T-helper 9 cell (primary cell): ENCODE measurements around the gene TNS1.

Experiments used
- DNase-seq: peaks from one replicate; pipeline ENCODE4 v3.0.0-alpha.2; 2020

Gene TNS1

DNA sequence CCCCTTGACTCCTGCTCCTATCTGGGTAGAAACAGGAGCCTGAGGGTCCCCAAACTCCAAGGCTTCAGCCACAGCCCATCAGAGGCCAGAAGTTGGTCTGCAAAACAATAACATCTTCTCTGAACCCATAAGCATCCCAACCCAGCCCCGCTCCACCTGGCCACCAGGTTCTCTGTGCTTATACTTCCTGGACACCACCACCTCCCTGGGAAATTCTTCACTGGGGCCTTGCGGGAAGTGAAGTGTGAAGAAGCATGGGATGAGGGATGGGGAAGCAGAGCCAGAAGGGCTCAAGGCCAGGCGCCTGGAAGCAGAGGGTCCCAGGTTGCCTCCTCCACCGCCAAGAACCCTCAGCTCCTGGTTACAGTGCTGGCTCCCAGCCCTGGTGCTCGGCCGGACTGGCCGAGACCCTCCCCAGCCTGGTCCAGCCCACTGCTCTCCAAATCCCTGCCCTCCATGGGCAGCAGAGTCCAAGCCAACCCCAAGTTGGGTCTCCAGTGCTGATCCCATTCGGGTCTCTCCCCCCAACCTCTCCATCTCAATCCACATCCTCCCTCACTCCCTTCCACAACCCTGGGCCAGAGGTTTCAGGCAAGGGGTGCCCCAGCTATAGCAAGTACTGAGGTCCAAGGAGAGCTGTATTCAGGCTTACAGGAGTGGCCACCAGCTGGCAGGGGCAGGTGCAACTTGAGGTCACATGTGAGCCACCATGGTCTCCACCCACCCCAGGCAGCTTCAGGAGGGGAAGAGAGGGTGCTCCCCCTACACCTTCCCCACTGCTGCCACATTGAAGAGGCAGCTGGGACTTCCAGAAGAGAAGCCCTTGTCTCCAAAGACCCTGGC, 60.7 kb downstream of the TNS1 start:
- no peak for DNase-seq

DNA sequence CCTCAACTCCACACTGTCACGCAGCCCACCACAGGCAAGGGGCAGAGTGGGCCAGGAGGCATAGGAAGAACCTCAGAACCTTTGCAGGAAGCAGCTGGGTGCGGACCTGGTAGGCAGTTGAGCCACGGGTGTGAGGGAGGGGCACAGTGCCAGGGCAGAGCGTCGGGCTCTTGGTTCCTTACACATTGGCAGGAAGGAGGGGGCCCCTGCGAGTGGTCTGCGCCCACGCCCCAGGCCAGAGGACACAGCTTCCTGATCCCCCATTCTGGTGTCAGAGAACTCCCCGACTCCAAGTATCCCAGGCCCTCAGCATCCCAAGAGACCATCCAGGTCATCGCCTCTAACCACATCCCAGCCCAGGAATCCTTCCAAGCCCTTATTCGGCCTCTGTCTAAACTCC, 61.5 kb downstream of the TNS1 start:
- no peak for DNase-seq

DNA sequence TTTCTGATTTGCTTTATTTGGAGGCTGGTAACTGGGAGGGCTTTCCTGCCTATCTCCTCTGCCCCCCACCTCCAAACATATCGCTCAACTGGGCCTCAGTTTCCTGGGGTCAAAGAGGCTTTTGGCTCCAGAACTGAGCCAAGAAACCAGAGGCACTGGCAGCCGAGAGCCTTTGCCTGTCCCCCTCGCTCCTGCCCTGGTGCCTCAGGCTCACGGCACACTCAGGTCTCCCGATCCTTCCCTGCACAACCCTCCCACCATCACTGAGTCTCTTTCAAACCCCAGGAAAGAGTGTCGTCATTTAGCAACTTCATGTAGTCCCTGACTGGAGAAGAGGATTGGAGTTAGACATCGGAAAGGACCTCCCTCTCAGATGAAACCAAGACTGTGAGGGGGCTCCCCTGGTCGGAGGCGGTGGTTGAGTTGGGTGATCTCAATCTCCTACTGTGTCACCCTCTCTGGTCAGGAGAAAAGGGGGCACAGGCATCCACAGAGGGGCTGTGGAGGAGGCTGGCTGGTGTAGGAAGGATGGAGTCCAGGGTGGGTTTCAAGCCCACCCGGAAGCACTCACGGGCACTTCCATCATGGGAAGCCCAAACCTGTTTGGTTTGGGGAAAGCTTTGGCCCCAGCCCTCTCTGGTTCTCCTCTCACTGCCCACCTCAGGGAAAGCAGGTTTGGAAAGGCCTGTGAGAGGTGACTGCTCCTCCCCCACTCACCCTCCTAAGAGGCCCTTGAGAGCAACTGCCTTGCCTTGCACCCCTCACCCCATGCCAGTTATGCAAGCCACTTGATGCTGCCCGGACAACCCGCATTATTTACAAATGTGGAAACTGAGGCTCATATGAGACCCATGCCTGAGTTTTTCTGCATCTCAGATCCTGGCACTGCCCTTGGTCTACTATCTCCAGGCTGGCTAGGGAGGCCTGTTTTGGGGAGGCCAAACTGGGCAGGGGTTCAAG, 62.3 kb downstream of the TNS1 start:
- DNase-seq = no peak

DNA sequence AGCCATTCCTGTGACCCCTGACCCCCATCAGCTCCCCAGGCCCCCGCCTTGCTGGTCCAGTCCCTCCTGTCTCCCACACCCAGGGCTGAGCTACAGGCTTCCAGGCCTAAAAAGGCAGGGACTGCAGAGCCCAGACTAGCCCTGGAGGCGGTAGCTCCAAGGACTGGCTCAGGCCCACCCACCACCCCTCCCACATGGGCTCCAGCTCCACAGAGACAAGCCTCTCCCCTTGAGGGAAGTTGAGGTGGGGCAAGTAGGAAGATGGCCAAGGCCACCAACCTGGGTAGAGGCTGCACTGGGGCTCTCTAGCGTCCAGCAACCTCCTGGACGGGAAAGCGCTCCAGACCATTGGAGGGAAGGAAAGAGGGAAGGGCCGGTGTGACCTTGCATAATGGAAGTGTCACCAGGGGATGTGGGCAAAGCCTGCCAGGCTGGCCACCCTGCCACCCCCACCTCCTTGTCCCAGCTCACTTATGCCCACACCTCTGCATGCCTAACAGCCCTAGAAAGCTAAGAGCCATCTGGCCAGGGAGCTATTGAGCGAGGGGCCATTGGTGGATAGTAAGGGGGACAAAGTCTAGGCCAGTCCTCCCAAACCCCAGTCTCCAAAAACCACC, 63.1 kb downstream of the TNS1 start:
- DNase-seq = no peak

DNA sequence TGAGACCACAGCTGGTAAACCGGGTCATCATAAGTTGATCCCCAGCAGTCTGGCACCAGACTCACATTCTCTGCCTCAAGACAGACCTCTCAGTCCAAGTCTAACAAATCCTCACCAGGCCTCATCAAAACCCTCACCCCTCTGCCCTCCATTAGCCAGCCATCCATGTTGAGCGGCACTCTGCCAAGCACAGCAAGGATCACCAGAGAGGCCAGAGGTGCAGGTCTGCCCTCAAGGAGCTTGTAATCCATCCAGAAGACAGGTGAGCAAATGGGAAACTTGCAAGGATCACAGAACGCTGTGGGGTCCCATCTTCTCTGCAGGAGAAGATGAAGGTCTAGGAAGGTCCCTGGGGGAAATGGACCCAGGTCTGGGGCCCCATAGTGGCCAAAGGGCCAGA, 63.6 kb downstream of the TNS1 start:
- DNase-seq = no peak

DNA sequence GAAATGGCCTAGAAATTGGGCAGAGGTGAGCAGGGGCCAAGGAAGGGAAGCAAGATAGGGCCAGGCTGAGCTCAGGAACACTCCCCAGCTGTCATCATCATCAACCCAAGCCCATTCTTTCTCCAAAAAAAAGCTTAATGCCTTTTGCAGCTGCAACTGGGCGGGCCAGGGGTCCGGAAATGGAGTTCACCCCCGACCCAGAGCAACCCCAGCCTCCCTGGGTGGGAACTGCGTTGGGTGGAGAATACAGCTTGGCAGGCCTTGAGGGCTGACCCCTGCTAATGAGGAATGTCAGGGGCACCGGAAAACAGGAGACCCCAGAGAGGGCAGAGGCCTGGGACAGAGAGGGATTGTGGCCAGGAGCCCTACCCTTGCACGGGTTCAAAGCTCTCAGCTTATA, 64.8 kb downstream of the TNS1 start:
- no peak for DNase-seq

DNA sequence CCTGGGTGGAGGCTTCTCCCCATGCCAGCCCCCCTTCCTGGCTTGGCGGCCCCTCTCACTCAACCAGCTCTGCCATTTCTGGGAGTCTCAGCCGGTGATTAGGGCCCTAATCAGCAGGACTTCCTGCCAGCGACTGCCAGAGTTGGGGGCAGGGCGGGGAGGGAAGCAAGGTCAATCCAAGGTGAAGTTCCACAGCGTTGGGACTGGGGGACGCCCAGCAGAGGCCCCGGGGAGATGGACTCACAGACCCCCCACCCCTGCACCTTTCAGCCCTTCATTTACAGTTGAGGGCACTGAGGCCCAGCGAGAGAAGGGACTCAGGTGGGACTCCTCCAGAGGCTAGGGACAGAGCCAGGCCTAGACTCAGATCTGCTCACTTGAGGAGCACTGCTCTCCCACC, 65.3 kb downstream of the TNS1 start:
- no peak for DNase-seq

DNA sequence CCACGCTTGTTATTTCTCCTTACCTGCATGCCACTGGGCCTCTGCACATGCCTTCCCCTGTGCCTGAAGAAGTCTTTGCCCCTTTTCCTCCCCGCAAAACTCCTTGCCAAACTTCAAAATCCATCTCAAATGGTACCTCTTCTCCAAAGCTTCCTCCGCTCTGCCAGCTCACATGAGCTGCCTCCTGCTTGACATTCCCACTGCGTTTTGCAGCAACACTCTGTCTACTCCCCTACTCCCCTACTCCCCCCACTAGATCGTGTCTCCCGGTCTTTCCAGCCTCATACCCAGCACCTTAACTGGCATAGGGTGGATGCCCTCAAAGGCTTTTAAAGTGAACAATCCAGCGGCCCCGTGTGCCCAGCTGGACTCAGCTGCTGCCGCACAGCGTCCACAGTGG, 65.8 kb downstream of the TNS1 start:
- no peak for DNase-seq

DNA sequence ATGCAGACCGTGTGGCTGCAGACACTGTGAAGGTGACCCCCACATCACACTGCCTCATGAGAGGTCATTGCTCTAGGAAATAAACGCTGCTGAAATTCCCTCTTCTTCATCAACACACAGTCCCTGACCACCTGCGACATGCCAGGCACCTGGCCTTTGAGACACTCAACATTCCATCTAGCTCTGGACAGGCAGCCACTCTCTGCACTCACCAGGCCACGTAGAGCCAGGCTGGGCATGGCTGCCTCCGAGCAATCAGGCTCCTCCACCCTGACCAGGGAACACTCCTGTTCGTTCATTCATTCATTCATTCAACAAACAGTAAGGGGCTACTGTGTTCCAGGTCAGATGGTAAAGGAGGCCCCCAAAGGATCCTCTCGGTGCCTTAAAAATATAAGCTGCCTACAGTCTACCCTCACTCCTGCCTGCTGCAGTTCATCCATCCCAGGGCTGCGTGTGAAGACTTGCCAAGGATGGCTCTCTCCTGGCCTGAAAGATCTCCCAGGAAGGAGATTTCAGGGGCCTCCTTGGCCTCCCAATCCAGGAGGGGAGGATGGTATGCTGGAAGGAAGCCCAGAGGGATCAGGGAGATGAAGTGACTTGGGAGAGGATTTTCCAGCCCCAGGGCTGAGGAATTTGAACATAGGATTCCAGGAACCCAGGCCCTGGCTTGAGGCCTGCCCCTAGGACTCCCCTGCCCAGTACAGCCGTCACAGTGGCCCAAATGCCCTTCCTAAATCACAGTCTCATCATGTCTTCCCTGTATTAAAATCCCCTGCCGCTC, 66.7 kb downstream of the TNS1 start:
- no peak for DNase-seq

DNA sequence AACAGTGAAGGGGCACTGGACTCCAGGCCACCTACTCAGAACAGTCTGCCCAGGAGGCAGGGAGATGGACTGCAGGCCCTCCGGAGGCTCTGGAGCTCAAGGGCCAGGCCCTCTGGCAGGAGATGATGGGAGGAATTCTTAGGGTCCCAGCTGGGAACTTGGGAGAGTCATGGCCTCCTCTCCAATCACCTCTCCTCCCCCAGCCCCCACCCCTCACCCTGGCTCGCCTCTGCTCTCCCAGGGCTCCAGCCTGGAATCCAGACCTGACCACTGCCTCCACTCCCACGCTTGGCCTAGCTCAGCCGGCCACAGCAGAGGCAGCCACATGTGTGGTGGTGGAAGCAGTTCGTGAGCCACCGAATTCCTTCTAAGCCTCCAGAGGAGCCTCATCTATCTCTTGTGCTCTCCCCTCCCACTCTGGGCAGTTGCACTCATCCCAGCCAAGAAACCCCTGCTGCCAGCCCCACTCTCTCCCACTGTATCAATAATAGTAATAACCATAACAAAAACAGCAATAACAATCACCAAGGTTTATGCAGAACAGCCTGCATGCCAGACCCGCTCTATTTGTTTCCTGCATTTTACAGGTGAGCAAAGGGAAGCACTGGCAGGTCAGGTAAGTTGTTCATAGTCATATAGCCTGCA, 67.4 kb downstream of the TNS1 start:
- no peak for DNase-seq

DNA sequence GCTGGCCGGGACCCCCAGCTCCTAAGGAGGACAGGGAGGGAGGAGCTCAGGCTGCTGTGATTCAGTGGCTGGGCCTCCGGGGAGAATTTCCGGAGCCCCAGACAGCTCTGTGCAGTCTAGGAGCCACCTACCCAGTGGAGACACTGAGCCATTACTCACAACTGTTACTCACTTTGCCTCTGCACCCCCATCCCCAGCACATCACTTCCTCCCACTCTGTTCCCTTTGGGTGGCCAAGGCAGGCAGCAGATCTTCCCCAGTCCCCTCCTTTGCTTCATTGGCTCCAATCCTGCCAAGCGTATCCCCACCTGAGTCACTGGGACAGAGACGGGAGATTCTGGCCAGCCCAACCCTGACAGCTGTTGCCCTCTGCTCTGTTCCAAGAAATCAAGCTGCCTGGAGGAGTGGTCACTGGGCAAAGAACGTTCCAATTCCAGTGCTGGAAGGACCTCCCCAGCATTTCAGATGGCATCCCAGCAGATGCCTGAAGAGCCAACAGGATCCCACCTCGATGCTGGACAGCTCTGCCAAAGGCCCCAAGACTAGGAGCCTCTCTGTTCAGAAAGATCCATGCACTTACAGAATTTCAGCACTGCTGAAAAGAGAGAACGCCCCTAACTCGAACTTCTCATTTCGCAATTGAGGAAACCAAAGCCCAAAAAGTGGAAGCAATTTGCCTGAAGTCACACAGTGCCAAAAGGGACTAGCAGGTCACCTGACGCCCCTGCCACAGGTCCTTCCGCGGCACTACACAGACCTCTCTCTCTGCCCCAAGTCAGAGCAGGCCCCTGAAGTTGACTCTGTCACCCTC, 68.3 kb downstream of the TNS1 start:
- DNase-seq = no peak

DNA sequence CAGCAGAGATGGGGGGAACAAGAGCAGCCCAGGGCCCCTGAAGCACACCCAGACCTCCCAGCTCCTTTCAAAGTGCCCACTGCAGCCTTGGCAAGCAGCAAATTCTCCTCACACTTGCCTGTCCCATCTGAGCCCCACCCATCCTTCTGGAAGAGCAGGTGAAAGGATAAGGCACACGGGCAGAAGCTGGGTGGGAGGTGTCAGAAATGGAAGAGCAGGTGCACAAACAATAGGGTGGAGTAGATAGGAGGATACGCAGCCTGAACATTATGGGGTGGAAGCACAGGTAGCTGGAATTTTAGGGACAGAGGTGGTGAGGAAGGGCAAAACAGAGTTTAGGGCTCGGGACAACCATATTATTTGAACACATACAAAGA, 69.2 kb downstream of the TNS1 start:
- no peak for DNase-seq

DNA sequence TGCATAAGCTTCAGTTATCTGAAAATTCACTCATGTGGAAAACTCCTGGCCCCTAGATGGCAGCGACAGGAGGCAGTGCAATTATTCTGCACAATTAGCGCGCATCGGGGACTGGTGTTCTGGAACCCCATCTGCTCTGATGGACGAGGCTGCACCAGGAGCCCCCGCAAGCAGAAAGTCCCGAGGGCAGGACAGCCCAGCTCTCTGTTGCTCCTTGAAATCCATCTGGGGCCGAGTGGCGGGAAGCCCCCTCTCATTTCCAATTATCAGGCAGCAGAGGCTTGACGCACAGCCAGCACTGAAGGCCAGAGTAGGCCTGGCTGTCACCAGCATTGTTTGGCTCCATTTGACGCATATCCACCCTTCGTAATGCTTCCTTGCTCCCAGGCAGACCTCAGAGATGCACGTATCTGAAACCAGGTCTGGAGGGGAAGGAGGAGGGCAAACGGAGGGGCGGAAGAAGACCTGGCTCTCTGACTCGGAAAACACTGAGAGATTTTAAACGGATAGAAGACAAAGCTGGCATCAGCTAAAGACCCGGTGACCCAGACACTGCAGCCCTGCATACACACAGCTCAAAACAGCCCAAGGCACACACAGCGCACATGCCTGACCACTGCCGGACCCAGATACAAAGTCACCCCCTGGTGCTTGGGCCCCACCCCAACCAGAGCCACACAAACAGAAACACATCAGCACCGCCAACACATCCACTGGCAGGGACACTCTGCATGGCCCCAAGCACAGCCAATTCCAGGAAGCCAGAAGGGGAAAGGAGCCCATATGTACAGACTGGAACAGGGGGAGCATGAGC, 69.8 kb downstream of the TNS1 start:
- no peak for DNase-seq

DNA sequence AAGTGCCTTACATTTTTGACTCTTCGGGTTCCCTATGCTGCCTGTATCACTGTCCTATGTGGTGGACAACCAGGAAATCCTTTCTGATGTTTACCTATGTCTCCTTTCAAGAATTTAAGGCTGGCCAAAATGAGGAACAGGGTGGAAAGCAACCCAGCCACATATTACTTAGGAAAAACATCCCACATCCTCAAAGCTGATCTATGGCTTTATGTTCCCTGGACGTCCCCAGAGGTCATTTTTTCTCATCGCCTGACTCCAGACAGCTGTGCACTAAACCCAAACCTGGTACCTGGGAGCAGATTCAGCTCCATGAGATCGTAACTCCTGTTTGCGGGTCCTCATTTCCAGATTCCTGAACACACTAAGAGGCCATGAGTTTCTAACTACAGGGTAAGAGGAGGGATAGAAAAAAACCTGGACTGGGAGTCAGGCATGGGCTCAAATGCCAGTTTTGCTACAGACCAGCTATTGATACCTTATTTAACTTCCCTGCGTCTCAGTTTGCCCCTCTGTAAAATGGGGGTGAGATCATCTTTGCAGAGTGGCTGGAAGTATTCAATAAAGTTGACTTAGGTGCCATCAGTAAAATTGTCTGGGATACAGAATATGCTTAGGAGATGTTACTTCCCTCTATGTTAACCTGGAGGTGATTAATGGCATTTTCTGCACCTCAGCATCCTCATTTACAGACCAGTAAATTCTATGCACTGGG, 70.8 kb downstream of the TNS1 start:
- no peak for DNase-seq

DNA sequence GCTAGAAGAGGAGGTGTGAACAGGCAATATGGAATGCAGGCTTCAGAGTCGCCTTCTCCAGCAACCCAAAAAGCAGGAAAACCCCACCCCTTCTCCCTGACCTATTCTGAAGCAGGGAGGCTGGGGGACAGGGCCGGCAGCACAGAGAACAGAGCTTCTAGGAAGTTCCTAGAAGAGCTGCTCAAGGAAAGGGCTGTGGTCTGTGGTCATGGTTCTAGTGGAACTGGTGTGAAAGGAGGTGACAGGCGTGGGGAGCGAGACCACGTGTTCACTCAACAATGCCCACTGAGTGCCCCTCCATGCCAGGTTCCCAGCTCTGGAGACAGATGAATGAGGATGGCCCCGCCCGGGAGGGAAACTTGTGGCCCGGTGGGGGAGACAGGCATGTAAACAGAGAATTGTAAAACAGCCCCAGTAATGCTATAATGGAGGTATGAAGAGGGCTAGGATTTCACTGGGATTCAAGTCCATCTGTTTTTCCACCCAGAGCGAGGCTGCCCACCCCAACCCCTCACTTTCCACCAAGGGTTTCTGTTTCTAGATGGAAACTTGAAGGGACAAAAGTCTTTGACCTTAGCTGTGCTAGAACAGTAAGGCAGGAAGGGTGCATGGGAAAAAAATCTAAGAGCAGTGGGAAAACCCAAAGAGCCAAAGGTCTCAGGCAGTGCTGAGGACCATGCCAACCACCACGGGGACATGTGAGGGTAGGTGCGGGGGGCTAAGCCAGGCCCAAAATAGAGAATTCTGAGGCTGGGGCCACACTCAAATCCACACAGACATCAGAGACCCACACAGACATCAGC, 71.8 kb downstream of the TNS1 start:
- no peak for DNase-seq

DNA sequence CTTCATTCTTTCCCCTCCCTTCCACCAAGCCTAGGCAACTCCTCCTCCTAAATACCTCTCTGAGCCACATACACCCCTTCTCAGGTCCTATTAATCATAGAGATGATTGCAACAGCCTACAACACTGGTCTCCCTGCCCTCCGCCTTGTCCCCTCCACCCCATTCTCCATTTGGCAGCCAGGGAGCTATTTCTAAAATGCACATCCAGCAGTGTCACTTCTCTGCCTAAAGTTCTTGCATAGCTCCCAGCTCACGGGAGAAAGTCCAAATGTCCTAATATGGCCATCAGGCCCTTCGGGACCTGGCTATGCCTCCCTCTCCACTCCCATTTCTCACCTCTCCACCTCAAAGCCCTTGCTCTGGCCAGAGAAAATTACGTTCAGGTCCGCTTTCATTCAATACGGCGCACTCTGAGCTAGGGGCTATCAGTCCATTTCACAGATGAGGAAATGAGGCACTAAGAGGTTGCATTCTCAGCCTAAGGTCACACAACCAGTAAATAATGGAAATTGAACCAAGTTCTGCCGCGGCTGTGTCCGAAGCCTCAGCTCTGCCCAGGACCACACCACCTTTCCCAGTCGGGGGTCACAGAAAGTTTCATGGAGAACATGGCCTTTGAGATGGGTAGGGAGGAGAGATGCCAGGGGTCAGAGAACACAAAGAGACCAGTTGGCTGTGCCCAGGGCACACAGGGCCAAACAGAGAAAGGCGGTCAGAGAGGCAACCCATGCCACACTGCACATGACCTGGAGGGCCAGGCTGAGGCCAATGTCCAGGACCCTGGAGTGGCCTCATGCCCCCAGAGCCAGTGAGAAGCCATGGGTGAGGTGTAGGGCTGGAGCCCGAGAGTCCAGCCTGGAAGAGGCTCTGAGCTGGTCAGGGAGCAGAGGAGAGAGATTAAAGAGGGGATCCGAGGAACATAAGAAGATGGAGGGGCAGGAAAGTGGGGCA, 72.8 kb downstream of the TNS1 start:
- no peak for DNase-seq

DNA sequence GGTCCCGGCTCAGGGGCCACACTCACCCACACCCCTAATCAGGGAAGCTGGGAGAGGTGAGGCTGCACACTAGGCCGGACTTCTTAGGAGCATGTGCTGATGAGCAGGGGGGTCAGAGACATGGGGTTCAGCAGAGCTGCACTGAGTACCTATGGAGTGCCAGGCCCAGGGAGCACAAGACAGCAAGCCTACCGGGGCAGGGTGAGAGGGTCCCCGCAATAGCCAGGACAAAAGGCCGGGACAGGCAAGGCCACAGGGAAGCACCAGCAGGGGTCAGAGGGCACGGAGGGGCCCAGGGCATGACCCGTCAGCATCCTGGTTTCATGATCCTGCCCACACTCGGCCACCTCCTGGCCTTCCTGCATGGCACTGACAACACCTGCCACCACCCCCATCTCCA, 73.5 kb downstream of the TNS1 start:
- DNase-seq = no peak
